GM19240 (cell line): ENCODE results near the gene FILIP1L.

Source experiments
- DNase-seq: peaks from one replicate; pipeline ENCODE4 v3.0.0; 2011; ENCODE audit warnings: low spot score; ENCODE audit not compliant: insufficient read length

FILIP1L gene

GRCh38 chr3:100045696-100046095, 68.6 kb downstream of the FILIP1L start:
- DNase-seq: no peak

DNA sequence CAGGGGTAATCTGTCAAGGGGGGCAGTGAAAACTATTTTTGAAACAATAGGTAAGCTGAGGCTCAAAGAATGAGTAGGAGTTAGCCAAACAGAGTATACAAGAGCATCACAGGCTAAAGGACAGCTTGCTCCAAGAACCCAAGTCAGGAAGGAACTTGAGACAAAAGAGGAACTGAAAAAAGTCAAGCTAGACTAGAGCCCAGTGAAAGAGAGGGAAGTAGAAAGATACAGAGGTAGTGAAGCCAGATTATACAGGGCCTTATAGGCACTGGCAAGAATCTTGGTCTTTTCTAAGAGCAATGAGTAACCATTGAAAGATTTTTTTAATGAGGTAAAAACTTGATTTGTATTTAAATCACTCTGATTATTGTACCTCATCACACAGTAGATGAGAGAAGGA, 69.9 kb downstream of the FILIP1L start:
- peak; percentile 41 for DNase-seq

DNA sequence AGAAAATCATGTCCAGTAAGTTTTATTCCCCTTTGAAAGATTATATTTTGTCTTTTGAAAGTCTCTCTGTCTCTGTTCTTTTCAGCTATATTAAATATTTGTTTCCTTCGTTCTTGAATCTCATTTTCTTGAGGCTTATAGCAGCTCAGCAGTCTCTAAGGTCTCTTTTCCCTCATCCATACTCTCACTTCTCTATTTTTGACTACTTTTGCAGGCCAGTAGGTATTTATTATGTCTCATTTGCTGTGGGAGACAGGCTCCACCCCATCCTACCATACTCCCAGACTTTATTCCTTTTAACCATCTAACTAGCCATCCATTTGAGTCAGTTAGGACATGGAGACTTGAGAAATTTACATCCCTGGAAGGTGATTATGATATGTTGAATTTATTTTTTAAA, 71.0 kb downstream of the FILIP1L start:
- DNase-seq: no peak

DNA sequence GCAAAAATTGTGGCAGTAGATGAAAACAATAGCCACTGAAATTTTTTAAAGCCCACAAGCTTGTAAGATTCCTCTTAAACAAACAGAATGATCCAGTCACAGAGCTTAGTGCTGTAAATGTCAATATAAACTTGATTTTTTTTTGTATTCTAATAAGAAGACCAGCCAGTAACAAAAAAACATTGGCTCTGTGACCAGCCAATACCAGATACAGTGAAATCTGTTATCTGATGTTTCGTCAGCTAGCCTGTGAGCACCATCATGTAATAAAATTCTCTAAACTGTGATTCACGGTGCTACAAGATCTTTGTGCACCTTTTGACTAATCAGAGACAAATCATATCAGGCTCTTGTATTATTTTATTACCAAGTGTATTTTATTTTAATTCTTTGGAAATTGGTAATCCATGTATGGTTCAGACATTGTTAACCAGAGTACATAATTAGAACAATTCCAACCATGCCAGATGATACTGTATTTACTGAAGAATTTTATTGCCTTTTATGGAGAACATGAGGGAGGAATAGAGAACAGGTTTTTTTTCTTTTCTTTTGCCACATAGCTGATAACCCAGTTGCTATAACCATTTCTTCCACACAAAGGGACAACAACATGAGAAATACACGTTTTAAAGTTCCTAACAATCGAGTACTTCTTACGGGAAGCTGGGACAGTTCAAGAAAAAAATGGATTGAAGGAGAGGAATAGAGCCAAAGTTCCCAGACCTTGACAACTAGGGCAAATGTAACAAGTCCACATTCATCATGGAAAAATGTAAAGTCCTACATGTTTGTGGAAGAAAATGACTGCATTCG, 71.9 kb downstream of the FILIP1L start:
- no peak for DNase-seq

DNA sequence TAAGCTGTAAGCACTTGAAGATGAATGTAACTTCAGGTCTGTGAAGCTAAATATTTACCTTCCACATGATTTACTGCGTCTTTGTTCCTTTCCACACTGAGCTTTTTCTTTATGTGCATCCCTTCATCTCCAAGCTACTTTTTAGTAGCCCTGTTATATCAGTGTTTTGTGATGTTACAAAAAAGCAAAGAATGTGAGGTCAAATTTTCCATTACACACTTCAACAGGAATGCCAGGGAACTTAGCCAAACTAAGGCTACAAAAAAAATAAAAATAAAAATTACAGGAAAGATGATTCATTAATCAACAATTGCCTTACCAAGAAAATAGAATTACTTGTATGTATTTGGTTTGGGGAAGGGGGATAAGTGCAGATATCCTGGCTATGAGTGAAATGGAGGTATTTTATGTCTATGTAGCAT, 73.0 kb downstream of the FILIP1L start:
- no peak for DNase-seq

DNA sequence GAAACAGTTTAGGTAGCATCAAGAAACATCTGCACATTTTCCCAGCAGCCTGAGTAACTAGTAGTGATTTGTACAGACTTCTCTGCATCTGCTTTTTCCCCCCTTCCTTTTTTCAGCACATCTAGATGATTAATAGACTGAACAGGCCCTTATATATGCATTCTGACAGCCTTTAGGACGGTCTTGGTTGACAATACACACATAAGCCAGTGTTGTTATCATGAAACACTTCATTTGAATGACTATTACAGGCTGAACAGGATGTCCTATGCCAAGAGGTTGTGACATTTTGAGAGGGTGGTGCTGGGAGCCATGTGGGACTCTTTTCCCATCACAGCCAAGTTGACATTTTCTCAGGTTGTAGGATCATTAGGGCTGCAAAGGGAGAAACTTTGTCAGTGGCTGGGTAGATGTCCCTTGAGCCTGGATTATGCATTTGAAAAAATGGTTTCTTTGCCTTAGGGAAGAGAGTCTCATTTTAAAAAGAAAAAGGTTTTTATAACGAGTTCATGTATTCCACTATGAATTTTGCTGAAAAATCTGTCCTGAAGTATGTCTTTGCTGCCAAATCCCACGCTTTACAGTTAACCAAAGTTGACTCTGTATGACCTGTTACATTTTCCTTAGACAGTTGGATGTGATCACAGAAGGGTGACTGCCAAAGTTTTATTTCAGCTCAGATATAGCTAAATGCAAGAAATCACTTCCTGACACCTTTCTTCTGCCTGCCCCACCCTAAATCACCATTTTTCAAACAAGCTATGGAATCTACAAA, 73.7 kb downstream of the FILIP1L start:
- DNase-seq: no peak

- no peak for DNase-seq
These were observed 75.2 kb downstream of the FILIP1L start for GRCh38 chr3:100039075-100039474.

- no peak for DNase-seq
These were observed 80.3 kb downstream of the FILIP1L start for GRCh38 chr3:100033903-100034471.

DNA sequence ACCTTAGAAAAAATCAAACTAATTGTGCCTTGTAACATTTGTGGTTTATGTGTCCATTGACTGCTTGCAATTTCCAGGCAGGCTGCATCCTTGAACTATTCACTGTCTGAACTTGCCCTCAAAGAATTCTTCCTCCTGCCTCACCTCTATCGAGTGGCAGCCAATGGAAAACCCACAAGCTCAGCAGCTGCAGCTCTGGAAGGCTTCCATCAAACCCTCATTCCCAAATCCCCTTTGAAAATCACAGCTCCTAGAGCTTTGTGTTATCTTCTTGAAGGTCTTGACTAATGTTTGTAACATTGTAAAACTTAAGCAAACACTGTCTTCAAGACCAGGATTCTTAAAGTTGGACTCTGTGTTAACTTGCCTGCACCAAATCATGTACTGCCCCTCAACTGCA, 81.1 kb downstream of the FILIP1L start:
- no peak for DNase-seq

DNA sequence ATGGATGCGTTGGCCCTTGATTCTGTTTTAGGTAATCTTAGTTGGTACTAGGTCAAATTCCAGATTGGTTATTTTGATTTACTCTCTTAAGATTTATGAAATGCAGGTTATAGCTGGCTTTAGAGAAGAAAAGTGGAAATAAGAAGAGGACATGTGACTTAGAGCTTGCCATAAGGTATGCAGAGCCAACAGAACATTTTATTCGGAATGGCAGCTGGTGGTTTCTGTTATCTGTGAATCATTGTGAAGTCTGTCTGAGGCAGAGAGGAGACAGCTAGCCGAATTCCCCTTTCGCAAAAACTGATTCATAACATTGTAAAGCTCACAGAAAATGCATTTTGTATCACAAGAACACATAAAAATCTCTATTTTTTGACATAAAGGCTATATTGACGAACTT, 82.1 kb downstream of the FILIP1L start:
- DNase-seq: no peak

DNA sequence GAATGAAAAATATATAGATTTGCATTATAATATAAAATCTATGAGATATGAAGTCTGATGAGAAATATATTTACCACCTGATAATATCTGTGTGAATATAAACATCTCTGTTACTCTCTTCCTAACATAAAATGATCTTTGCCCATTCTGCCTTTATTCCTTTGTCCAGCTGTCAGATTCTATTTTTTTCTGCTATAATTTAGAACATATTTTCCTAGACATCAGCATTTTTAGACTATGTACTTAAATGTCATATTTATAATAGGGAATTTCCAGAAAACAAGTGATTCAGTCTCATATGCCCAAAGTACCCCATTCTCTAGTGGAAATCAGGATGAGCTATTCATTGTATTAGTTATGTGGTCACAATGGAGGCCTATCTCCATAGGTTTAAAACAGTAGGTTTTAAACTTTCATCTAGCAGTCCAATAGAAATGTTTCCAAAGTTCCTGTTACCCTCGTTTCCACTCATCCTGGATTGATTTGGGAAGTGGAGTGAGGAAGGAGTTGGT, 83.3 kb downstream of the FILIP1L start:
- DNase-seq: no peak

- DNase-seq: no peak
These were observed 84.0 kb downstream of the FILIP1L start for GRCh38 chr3:100030346-100030745.

DNA sequence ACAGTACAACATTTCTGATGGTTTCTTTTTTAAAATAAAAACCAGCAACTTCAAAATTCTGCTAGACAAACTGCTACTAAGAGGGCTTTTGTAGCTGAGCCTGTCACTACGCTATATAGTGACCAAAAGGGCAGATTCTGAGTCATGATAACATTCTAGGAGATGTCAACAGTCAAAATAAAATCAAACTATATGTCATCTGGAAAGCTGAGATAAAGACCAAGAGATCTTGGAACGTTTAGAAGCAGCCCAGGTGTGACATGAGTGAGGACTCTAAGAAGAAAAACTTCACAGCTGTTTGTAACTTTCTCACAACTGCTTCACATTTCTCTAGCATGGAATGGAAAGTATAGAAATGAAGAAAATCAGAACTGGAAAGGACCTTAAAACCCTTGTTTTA, 84.6 kb downstream of the FILIP1L start:
- no peak for DNase-seq

DNA sequence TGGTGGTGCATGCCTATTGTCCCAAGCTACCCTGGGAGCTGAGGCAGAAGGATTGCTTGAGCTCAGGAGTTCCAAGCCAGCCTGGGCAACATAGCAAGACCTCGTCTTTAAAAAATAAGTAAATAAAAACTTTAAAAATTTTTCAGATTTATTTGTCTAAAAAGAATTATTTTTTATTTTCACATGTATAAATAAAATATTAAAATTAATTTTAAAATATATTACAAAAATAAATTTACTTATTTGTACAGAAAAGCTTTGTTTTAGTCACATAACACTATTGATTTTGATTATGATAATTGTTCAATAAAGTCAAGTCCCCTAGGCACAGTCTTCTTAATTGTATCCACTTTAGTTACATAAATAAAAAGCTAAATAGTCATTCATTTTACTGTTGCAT, 85.2 kb downstream of the FILIP1L start:
- no peak for DNase-seq

DNA sequence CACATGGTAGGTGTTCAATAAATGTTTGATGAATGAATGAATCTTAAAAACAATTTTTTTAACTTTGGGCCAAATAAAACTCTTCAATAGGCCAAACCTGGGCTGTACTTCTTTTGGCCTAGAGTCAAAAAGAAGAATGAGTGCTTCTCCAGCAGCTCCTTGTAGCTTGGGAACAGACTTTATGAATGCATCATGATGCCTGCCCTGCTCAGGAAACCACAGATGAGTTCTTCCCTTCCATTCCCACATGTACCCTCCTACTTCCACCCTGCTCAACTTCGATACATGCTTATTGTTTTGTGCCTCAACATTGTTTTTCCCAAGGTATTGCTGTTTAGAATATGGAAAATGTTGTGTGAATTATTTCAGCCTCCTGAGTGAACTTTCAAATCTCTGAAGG, 87.0 kb downstream of the FILIP1L start:
- DNase-seq: no peak

- DNase-seq: no peak
These were observed 89.6 kb downstream of the FILIP1L start for GRCh38 chr3:100024520-100025303.

- DNase-seq: no peak
These were observed 90.7 kb downstream of the FILIP1L start for GRCh38 chr3:100023595-100023994.

GRCh38 chr3:100023150-100023549, 91.2 kb downstream of the FILIP1L start:
- no peak for DNase-seq

DNA sequence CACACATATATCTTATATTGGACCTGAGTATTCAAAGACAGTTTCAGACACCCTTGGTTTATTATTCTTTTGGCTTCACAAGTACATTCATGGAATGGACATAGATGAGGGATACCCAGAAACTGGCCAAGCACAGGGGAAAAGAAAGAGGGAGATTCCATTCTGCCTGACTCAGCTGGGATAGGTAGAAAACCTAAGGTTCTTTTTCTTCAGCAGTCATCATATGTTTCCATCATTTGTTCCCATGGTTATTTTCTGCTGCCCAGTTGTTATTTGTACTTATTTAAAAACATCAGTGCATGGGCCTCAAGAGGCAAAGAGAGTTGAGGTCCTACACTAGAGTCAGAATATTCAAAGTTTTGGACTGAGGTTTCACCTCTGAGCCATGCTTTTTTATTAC, 91.8 kb downstream of the FILIP1L start:
- no peak for DNase-seq

- no peak for DNase-seq
These were observed 93.2 kb downstream of the FILIP1L start for GRCh38 chr3:100020876-100021644.

GRCh38 chr3:100019719-100020118, 94.6 kb downstream of the FILIP1L start:
- no peak for DNase-seq
